ENCODE measurements around the gene EMB.
"Not testable (repeated sequence)": the region's sequence is repeated elsewhere in the genome, so short reads cannot be mapped to it uniquely, and the experiment has no call there.

The EMB gene

GRCh38 chr5:50440651-50441492, at the start of gene EMB:
TSS of gene EMB (minus strand) at chr5:50441288. CDS start at chr5:50441151, 137 bp downstream.
- DNase-seq (ENCODE audit: low read depth), result no peak

- DNase-seq (ENCODE audit: low read depth), result not testable (repeated sequence)
Measured at GRCh38 chr5:50489491-50489890, 48.4 kb upstream of the EMB start.

GRCh38 chr5:50478790-50479189, 37.7 kb upstream of the EMB start:
- not testable (repeated sequence) for DNase-seq (ENCODE audit: low read depth)

- no peak for DNase-seq (ENCODE audit: low read depth)
Measured at GRCh38 chr5:50476549-50476948, 35.5 kb upstream of the EMB start.

- not testable (repeated sequence) for DNase-seq (ENCODE audit: low read depth)
Measured at GRCh38 chr5:50465015-50465414, 23.9 kb upstream of the EMB start.

GRCh38 chr5:50463726-50464125, 22.6 kb upstream of the EMB start:
- no peak for DNase-seq (ENCODE audit: low read depth)

- no peak for DNase-seq (ENCODE audit: low read depth)
Measured at GRCh38 chr5:50463047-50463446, 22.0 kb upstream of the EMB start.

GRCh38 chr5:50462579-50462978, 21.5 kb upstream of the EMB start:
- not testable (repeated sequence) for DNase-seq (ENCODE audit: low read depth)

GRCh38 chr5:50458372-50458771, 17.3 kb upstream of the EMB start:
- DNase-seq (ENCODE audit: low read depth), result not testable (repeated sequence)

- DNase-seq (ENCODE audit: low read depth), result not testable (repeated sequence)
Measured at GRCh38 chr5:50449241-50449640, 8.2 kb upstream of the EMB start.

- DNase-seq (ENCODE audit: low read depth), result no peak
Measured at GRCh38 chr5:50447941-50448340, 6.9 kb upstream of the EMB start.

GRCh38 chr5:50447228-50447627, 6.1 kb upstream of the EMB start:
- no peak for DNase-seq (ENCODE audit: low read depth)

GRCh38 chr5:50445296-50445949, 4.3 kb upstream of the EMB start:
- no peak for DNase-seq (ENCODE audit: low read depth)

GRCh38 chr5:50442559-50443539, 1.8 kb upstream of the EMB start:
- not testable (repeated sequence) for DNase-seq (ENCODE audit: low read depth)

- no peak for DNase-seq (ENCODE audit: low read depth)
Measured at GRCh38 chr5:50441493-50441955, 436 bp upstream of the EMB start.

GRCh38 chr5:50439221-50439620, 1.9 kb downstream of the EMB start:
- no peak for DNase-seq (ENCODE audit: low read depth)

GRCh38 chr5:50438060-50438459, 3.0 kb downstream of the EMB start:
- DNase-seq (ENCODE audit: low read depth), result not testable (repeated sequence)

GRCh38 chr5:50435168-50435567, 5.9 kb downstream of the EMB start:
- DNase-seq (ENCODE audit: low read depth), result no peak

GRCh38 chr5:50431133-50431904, 9.8 kb downstream of the EMB start:
- not testable (repeated sequence) for DNase-seq (ENCODE audit: low read depth)

GRCh38 chr5:50423100-50423799, 17.8 kb downstream of the EMB start:
- DNase-seq (ENCODE audit: low read depth), result not testable (repeated sequence)

Data from fibroblast of gingiva (primary cell).